A549 (cell line): ENCODE results near the gene SEMA3B. TPM values are rescaled to one million over a fixed set of nuclear protein-coding genes. Genes with fewer than 3 reads are reported as not detected.
A peak's percentile ranks its signal among the peaks of the same experiment; 100 is the strongest.
"Not testable (repeated sequence)": the region's sequence is repeated elsewhere in the genome, so short reads cannot be mapped to it uniquely, and the experiment has no call there.

Experiments
- ATAC-seq, 2 experiments: fragments of 200-7000 bp in 1 of 2; fragments of >200 bp in 1 of 2; cut with Nextera tagmentation in 1 of 2; cut with Tn5 transposase in 1 of 2; 3 replicates each; pipeline versions ENCODE4 v1.8.0 to v1.9.1; 2018 to 2020; ENCODE audit warnings: mild to moderate bottlenecking in 1 of 2, moderate library complexity in 1 of 2
- CTCF ChIA-PET: fragments of 300-600 bp; sonication (Branson Sonifier 250); formaldehyde crosslinking; extraction: SDS; loops from one replicate; lab custom pipeline; 2021; ENCODE audit warnings: antibody characterized with exemption, inconsistent platforms; lab: Yijun Ruan, JAX
- POLR2A ChIA-PET: fragments of 350-600 bp; formaldehyde crosslinking; extraction: SDS; loops from one replicate; lab custom pipeline; 2021; ENCODE audit warnings: antibody characterized with exemption, inconsistent platforms; lab: Yijun Ruan, JAX
- DNase-seq, 2 experiments: peaks; one replicate each; pipeline versions ENCODE4 v3.0.0 to v3.0.0-alpha.2; 2011 to 2016; ENCODE audit warnings: low read depth in 1 of 2, low spot score in 1 of 2
- FAIRE-seq: peaks from 2 replicates; lab custom pipeline; 2011; peaks lifted over from hg19 to GRCh38; lab: Jason Lieb, UNC
- H3K27ac ChIP-seq, 2 experiments: fragments of >200 bp; sonication (Bioruptor Twin); formaldehyde crosslinking; 3 replicates each; pipeline ENCODE4 v1.5.1; 2016 to 2017
- H3K4me1 ChIP-seq: fragments of >200 bp; sonication (Bioruptor Twin); formaldehyde crosslinking; 3 replicates; pipeline ENCODE4 v1.6.1; 2016
- H3K4me2 ChIP-seq: fragments of >200 bp; sonication (Bioruptor Twin); formaldehyde crosslinking; 3 replicates; pipeline ENCODE4 v1.6.1; 2016
- H3K4me3 ChIP-seq: fragments of >200 bp; sonication (Bioruptor Twin); formaldehyde crosslinking; 3 replicates; pipeline ENCODE4 v1.5.1; 2016
- H3K9me3 ChIP-seq: fragments of >200 bp; sonication (Bioruptor Twin); formaldehyde crosslinking; 3 replicates; pipeline ENCODE4 v1.6.1; 2016
- ATOH8 ChIP-seq: fragments of 250-450 bp; sonication (Bioruptor Pico); IDR thresholded peaks from 2 replicates; pipeline ENCODE4 v1.5.0; 2020; ENCODE audit warnings: low read depth, mild to moderate bottlenecking, moderate library complexity
- CEBPB ChIP-seq, 2 experiments: fragments of >200 bp in 1 of 2; sonication (Bioruptor Twin) in 1 of 2; formaldehyde crosslinking in 1 of 2; IDR thresholded peaks; 2 replicates each; pipeline ENCODE4 v1.6.1; 2012 to 2016
- CHD4 ChIP-seq: fragments of 200-600 bp; sonication (generic); IDR thresholded peaks from 2 replicates; pipeline ENCODE4 v1.6.1; 2016; ENCODE audit warnings: antibody characterized with exemption, mild to moderate bottlenecking, borderline replicate concordance
- CTCF ChIP-seq: fragments of >200 bp; sonication (Bioruptor Twin); formaldehyde crosslinking; IDR thresholded peaks from 3 replicates; pipeline ENCODE4 v1.5.1; 2016
- E2F6 ChIP-seq: IDR thresholded peaks from 2 replicates; pipeline ENCODE4 v1.6.1; 2012; ENCODE audit warnings: low read depth, borderline replicate concordance
- EHF ChIP-seq: fragments of 250-450 bp; sonication (Bioruptor Pico); IDR thresholded peaks from 2 replicates; pipeline ENCODE4 v1.5.0; 2020; ENCODE audit warnings: mild to moderate bottlenecking
- EHMT2 ChIP-seq: fragments of 200-600 bp; sonication (generic); IDR thresholded peaks from 2 replicates; pipeline ENCODE4 v1.6.1; 2016; ENCODE audit warnings: antibody characterized with exemption, low read depth, mild to moderate bottlenecking, moderate library complexity
- EP300 ChIP-seq, 2 experiments: fragments of >200 bp; sonication (Bioruptor Twin); formaldehyde crosslinking; IDR thresholded peaks; 2 replicates in 1 of 2; 3 replicates in 1 of 2; pipeline ENCODE4 v1.6.1; 2016 to 2017
- GATA3 ChIP-seq: IDR thresholded peaks from 2 replicates; pipeline ENCODE4 v1.6.1; 2012; ENCODE audit warnings: borderline replicate concordance
- HDAC2 ChIP-seq: fragments of 200-600 bp; sonication (generic); IDR thresholded peaks from 2 replicates; pipeline ENCODE4 v1.6.1; 2016
- HES2 ChIP-seq: fragments of >200 bp; sonication (Bioruptor Twin); formaldehyde crosslinking; IDR thresholded peaks from 2 replicates; pipeline ENCODE4 v1.6.1; 2016
- HEYL ChIP-seq: fragments of 250-450 bp; sonication (Bioruptor Pico); IDR thresholded peaks from 2 replicates; pipeline ENCODE4 v1.8.0; 2021; ENCODE audit warnings: mild to moderate bottlenecking, moderate library complexity
- HMGXB4 ChIP-seq: fragments of 250-450 bp; sonication (Bioruptor Pico); IDR thresholded peaks from 2 replicates; pipeline ENCODE4 v1.5.0; 2021; ENCODE audit warnings: mild to moderate bottlenecking, moderate library complexity, borderline replicate concordance
- HOXB13 ChIP-seq: fragments of 250-450 bp; sonication (Bioruptor Pico); IDR thresholded peaks from 2 replicates; pipeline ENCODE4 v1.5.0; 2020; ENCODE audit warnings: low read depth, mild to moderate bottlenecking, moderate library complexity
- KDM1A ChIP-seq: fragments of 200-600 bp; sonication (generic); IDR thresholded peaks from 2 replicates; pipeline ENCODE4 v1.6.1; 2016; ENCODE audit warnings: low read depth, mild to moderate bottlenecking
- MAX ChIP-seq: IDR thresholded peaks from 2 replicates; pipeline ENCODE4 v1.6.1; 2012
- MAZ ChIP-seq: fragments of 150-350 bp; IDR thresholded peaks from 2 replicates; pipeline ENCODE4 v1.6.1; 2014; ENCODE audit warnings: antibody characterized with exemption, low read depth, low read length, borderline replicate concordance
- PBX3 ChIP-seq: IDR thresholded peaks from 2 replicates; pipeline ENCODE4 v1.6.1; 2012
- POLR2A ChIP-seq: IDR thresholded peaks from 2 replicates; pipeline ENCODE4 v1.6.1; 2012; ENCODE audit warnings: mild to moderate bottlenecking, low read length
- RNF2 ChIP-seq: fragments of 200-600 bp; sonication (generic); IDR thresholded peaks from 2 replicates; pipeline ENCODE4 v1.6.1; 2016; ENCODE audit warnings: low read depth, mild to moderate bottlenecking, antibody characterized with exemption, moderate library complexity, borderline replicate concordance
- SMC3 ChIP-seq: fragments of >200 bp; sonication (Bioruptor Twin); formaldehyde crosslinking; IDR thresholded peaks from 3 replicates; pipeline ENCODE4 v1.6.1; 2018; ENCODE audit warnings: inconsistent platforms
- ZFP36 ChIP-seq: fragments of 450-650 bp; IDR thresholded peaks from 2 replicates; pipeline ENCODE4 v1.6.1; 2014; ENCODE audit warnings: borderline replicate concordance; ENCODE audit not compliant: partially characterized antibody
- WGBS: methylation state at CpG from one replicate; pipeline ENCODE4 v1.1.6; 2017; ENCODE audit errors: missing lambda C conversion rate; 5-methylcytosine and 5-hydroxymethylcytosine counted together
- polyA plus RNA-seq, 4 experiments: library from polyadenylated mRNA; depleted of rRNA in 3 of 4; stranded (reverse); fragments of >200 nt; fragmentation: RNase III in 1 of 4; extraction: RNeasy Plus Mini Kit Qiagen cat#74134 plus additional on column Dnase treatment in 1 of 4; gene quantifications; 2 replicates in 3 of 4; 3 replicates in 1 of 4; pipeline ENCODE4 v1.2.3, GENCODE V29; 2011 to 2017

The SEMA3B gene
- polyA plus RNA-seq, 2 of the 4 experiments (the other 2 are of a cell fraction), result 6.5 to 7.4 TPM

- no peak within 1 kb of the TSS for H3K4me3 ChIP-seq
- WGBS, result no CpG with 5 or more reads among the region's 2 CpGs
- POLR2A ChIA-PET, result interaction anchor here (1.2 to 1.4 kb wide), 3 partner anchors 13 to 43 kb away, joined by 5 to 7 read pairs (median 5); partner anchors contain the start of genes GNAI2 and IFRD2
- no peak within 1 kb of the TSS for H3K27ac ChIP-seq
- H3K9me3 ChIP-seq, result no peaks in the 10 kb centered on the region
- FAIRE-seq (no peak), DNase-seq (no peak), ATAC-seq (peak in 1 of 2 experiments; percentile 10; a peak in 1 of 6 replicates)
- H3K4me1 ChIP-seq, result no peaks in the 10 kb centered on the region
- TF ChIP-seq CTCF (no peak), EHF (CRISPR knock-in tag) (no peak), HEYL (CRISPR knock-in tag) (no peak), EHMT2 (no peak), MAZ (no peak), HDAC2 (no peak), E2F6 (no peak), POLR2A (no peak), PBX3 (no peak), GATA3 (no peak)
- CTCF ChIA-PET, result interaction anchor here (0.8 to 3.3 kb wide), 8 partner anchors 9 to 88 kb away, joined by 3 to 13 read pairs (median 4); partner anchors contain the start of genes GNAT1 and TUSC2
- no peak within 1 kb of the TSS for H3K4me2 ChIP-seq
Observed at GRCh38 chr3:50278880-50279224, 9.9 kb downstream of the SEMA3B start, which contains the start of gene LSMEM2. Gene LSMEM2 (plus strand): TSS chr3:50279087. CDS start chr3:50279114, 27 bp downstream.

GRCh38 chr3:50279255-50280016, 10.5 kb downstream of the SEMA3B start:
- ChIA-PET POLR2A (interaction anchor here (0.6 to 1.4 kb wide), 5 partner anchors 13 to 45 kb away, joined by 3 to 7 read pairs (median 5); partner anchors contain the start of genes GNAI2 and IFRD2), CTCF (interaction anchor here (0.6 to 3.3 kb wide), 11 partner anchors 15 to 89 kb away, joined by 3 to 13 read pairs (median 3); partner anchors contain the start of genes GNAT1 and TUSC2)
- Histone ChIP-seq H3K4me1 (no peaks in the 10 kb centered on the region), H3K4me2 (no peak overlapping the region), H3K4me3 (no peak overlapping the region), H3K9me3 (no peaks in the 10 kb centered on the region), H3K27ac (no peak overlapping the region)
- WGBS, result 93% methylated on average over 7 of the region's 8 CpGs
- no peak for FAIRE-seq
- no peak for DNase-seq
- TF ChIP-seq MAX (no peak), EP300 (IDR thresholded peaks at IDR 0.05) (no peak), ZFP36 (no peak), HEYL (CRISPR knock-in tag) (no peak), HMGXB4 (CRISPR knock-in tag) (no peak), ATOH8 (CRISPR knock-in tag) (no peak), HES2 (no peak), HOXB13 (CRISPR knock-in tag) (no peak), CEBPB (IDR thresholded peaks at IDR 0.05) (no peak), SMC3 (no peak), CHD4 (no peak), RNF2 (no peak), KDM1A (no peak)
- peak; percentile 34 to 47 for ATAC-seq

- WGBS, result 74% methylated on average over 6 of the region's 6 CpGs
- H3K4me3 ChIP-seq, H3K27ac ChIP-seq, H3K4me1 ChIP-seq, POLR2A ChIA-PET, H3K9me3 ChIP-seq, DNase-seq, H3K4me2 ChIP-seq, FAIRE-seq: not testable (repeated sequence)
- CTCF ChIA-PET, result interaction anchor here (0.6 to 1.4 kb wide), 4 partner anchors 8 to 63 kb away, joined by 3 to 4 read pairs (median 4); partner anchors contain the start of gene IFRD2
- 0 out of 6 replicates have a peak, but pooled peaks of 1 of the 2 experiments have one; percentile 21 for ATAC-seq
Observed at GRCh38 chr3:50284121-50284520, 15.2 kb downstream of the SEMA3B start.
